GM23338 (cell line): ENCODE results near the gene CARD9. TPM values are rescaled to one million over a fixed set of nuclear protein-coding genes. Genes with fewer than 3 reads are reported as not detected.

Experiments
- ATAC-seq: fragments of 200-7000 bp; cut with Tn5 transposase; 3 replicates; pipeline ENCODE4 v1.9.1; 2020
- DNase-seq: peaks from one replicate; pipeline ENCODE4 v3.0.0-alpha.2; 2015; ENCODE audit warnings: low spot score
- H2AFZ ChIP-seq: fragments of 200-600 bp; sonication (generic); 2 replicates; pipeline ENCODE4 v1.8.0; 2016; ENCODE audit warnings: antibody characterized with exemption, mild to moderate bottlenecking, moderate library complexity
- H3F3A ChIP-seq: fragments of 200-600 bp; sonication (generic); replicated peaks from 2 replicates; pipeline ENCODE4 v1.8.0; 2017; ENCODE audit warnings: antibody characterized with exemption, mixed run types, low read depth
- H3K27ac ChIP-seq: fragments of 200-600 bp; sonication (generic); 2 replicates; pipeline ENCODE4 v1.6.1; 2016; ENCODE audit warnings: low read depth
- H3K27me3 ChIP-seq: fragments of 200-600 bp; sonication (generic); 2 replicates; pipeline ENCODE4 v1.8.0; 2016; ENCODE audit warnings: mild to moderate bottlenecking, mixed run types, moderate library complexity; ENCODE audit not compliant: insufficient read depth
- H3K36me3 ChIP-seq: fragments of 200-600 bp; sonication (generic); 2 replicates; pipeline ENCODE4 v1.8.0; 2016; ENCODE audit warnings: mild to moderate bottlenecking; ENCODE audit not compliant: insufficient read depth
- H3K4me1 ChIP-seq: fragments of 200-600 bp; sonication (generic); 2 replicates; pipeline ENCODE4 v1.8.0; 2016; ENCODE audit warnings: mild to moderate bottlenecking, moderate library complexity; ENCODE audit not compliant: insufficient read depth
- H3K4me2 ChIP-seq: fragments of 200-600 bp; sonication (generic); 2 replicates; pipeline ENCODE4 v1.7.1; 2017; ENCODE audit warnings: mixed run types
- H3K4me3 ChIP-seq: fragments of 200-600 bp; sonication (generic); 2 replicates; pipeline ENCODE4 v1.6.1; 2016; ENCODE audit warnings: mixed run types
- H3K79me2 ChIP-seq: fragments of 200-600 bp; sonication (generic); replicated peaks from 2 replicates; pipeline ENCODE4 v1.8.0; 2017; ENCODE audit warnings: mild to moderate bottlenecking; ENCODE audit not compliant: insufficient read depth
- H3K9me2 ChIP-seq: fragments of 200-600 bp; sonication (generic); 2 replicates; pipeline ENCODE4 v1.8.0; 2017; ENCODE audit not compliant: insufficient read depth
- H4K20me1 ChIP-seq: fragments of 200-600 bp; sonication (generic); replicated peaks from 2 replicates; pipeline ENCODE4 v1.8.0; 2017; ENCODE audit warnings: mild to moderate bottlenecking; ENCODE audit not compliant: insufficient read depth
- H3K27ac Mint-ChIP-seq: 2 replicates; pipeline ENCODE4 v1.8.0; 2020; ENCODE audit warnings: inconsistent platforms, mild to moderate bottlenecking, moderate library complexity, mixed read lengths
- H3K27me3 Mint-ChIP-seq: 3 replicates; pipeline ENCODE4 v1.8.0; 2022; ENCODE audit warnings: low read depth, mild to moderate bottlenecking, moderate library complexity, mixed read lengths, inconsistent platforms; ENCODE audit not compliant: insufficient read depth, poor library complexity
- H3K36me3 Mint-ChIP-seq: 3 replicates; pipeline ENCODE4 v1.8.0; 2021; ENCODE audit warnings: low read depth, mild to moderate bottlenecking, inconsistent platforms, moderate library complexity, mixed read lengths
- H3K4me1 Mint-ChIP-seq: 3 replicates; pipeline ENCODE4 v1.8.0; 2020; ENCODE audit warnings: mild to moderate bottlenecking, inconsistent platforms, mixed read lengths
- H3K4me3 Mint-ChIP-seq: 3 replicates; pipeline ENCODE4 v1.8.0; 2021; ENCODE audit warnings: moderate library complexity, mild to moderate bottlenecking, inconsistent platforms, mixed read lengths
- H3K9me3 Mint-ChIP-seq: 3 replicates; pipeline ENCODE4 v1.8.0; 2020; ENCODE audit warnings: moderate library complexity, mild to moderate bottlenecking, inconsistent platforms, mixed read lengths
- CREB1 ChIP-seq: fragments of 250-450 bp; sonication (Bioruptor Pico); IDR thresholded peaks from 2 replicates; pipeline ENCODE4 v1.5.0; 2020; ENCODE audit warnings: low read depth, mild to moderate bottlenecking, moderate library complexity
- EZH2 ChIP-seq: fragments of 200-600 bp; sonication (generic); IDR thresholded peaks from one replicate; pipeline ENCODE4 v1.8.0; 2017; ENCODE audit warnings: antibody characterized with exemption, mild to moderate bottlenecking, low read depth; ENCODE audit not compliant: unreplicated experiment
- EZH2phosphoT487 ChIP-seq: fragments of 200-600 bp; sonication (generic); IDR thresholded peaks from one replicate; pipeline ENCODE4 v1.8.1; 2018; ENCODE audit warnings: antibody characterized with exemption; ENCODE audit not compliant: unreplicated experiment
- NANOG ChIP-seq: IDR thresholded peaks from 2 replicates; pipeline ENCODE4 v1.6.1; 2016; ENCODE audit warnings: antibody characterized with exemption, borderline replicate concordance
- POLR2AphosphoS5 ChIP-seq: IDR thresholded peaks from 2 replicates; pipeline ENCODE4 v1.6.1; 2016; ENCODE audit warnings: antibody characterized with exemption, low read depth
- ZNF114 ChIP-seq: fragments of 250-450 bp; sonication (Bioruptor Pico); IDR thresholded peaks from 2 replicates; pipeline ENCODE4 v1.5.0; 2020; ENCODE audit warnings: mild to moderate bottlenecking, moderate library complexity
- ZNF331 ChIP-seq: fragments of 250-450 bp; sonication (Bioruptor Pico); IDR thresholded peaks from 2 replicates; pipeline ENCODE4 v1.5.0; 2020; ENCODE audit warnings: low read depth, mild to moderate bottlenecking, moderate library complexity
- polyA plus RNA-seq: library from polyadenylated mRNA; unstranded; fragments of >200 nt; fragmentation: Nextera tagmentation; extraction: Ambion mirVana; gene quantifications from 2 replicates; pipeline ENCODE4 v1.2.1, GENCODE V29; 2016
- total RNA-seq: library from RNA; depleted of rRNA; stranded (reverse); fragments of >200 nt; shearing (Covaris generic); gene quantifications from 2 replicates; pipeline ENCODE4 v1.2.3, GENCODE V29; 2014
- TF ChIP-seq, protein P1 (sequence below): fragments of 250-450 bp; sonication (Bioruptor Pico); IDR thresholded peaks from 2 replicates; pipeline ENCODE4 v1.5.0; 2020; ENCODE audit warnings: mild to moderate bottlenecking, moderate library complexity
- TF ChIP-seq, protein P2 (sequence below), 2 experiments: fragments of 200-600 bp in 1 of 2; sonication (generic) in 1 of 2; conservative IDR thresholded peaks; 2 replicates each; pipeline versions ENCODE4 v1.5.1 to v1.6.1; 2016 to 2017; ENCODE audit warnings: antibody characterized with exemption in 2 of 2, low read depth in 2 of 2, mild to moderate bottlenecking in 2 of 2, moderate library complexity in 1 of 2

CARD9 gene
- total and polyA plus RNA-seq, 2 experiments from 2014 or later = 0.49 to 0.63 TPM

DNA sequence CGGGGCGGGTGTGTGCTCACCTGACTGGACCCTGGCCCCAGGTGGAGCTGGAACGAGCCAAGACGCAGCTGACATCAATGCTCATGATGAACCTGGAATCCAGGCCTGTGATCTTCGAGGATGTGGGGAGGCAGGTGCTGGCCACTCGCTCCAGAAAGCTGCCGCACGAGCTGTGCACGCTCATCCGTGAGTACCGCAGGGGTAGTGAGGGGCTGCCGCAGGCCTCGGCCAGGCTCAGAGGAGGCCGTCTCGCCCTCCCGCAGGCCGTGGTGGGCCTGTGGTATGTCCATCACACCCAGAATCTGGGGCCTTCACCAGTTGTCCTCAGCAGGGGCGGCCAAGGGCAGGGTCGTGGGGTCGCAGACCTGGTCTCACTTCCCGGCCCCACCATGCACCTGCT, 48.3 kb upstream of the CARD9 start:
- Histone ChIP-seq H3K27ac (no peak overlapping the region), H3K27me3 (no peaks in the 10 kb centered on the region), H3K9me2 (no peaks in the 10 kb centered on the region), H3K4me1 (no peaks in the 10 kb centered on the region), H4K20me1 (peaks cover 4% of the 10 kb centered on the region; the same call in 1 of the 2 replicates), H3K79me2 (no peaks in the 10 kb centered on the region), H2AFZ (no peak overlapping the region), H3K4me2 (no peak overlapping the region), H3F3A (0 out of 2 replicates have a peak, but pooled peaks cover 4% of the 10 kb centered on the region), H3K4me3 (no peak overlapping the region), H3K36me3 (peaks cover 9% of the 10 kb centered on the region; the same call in 1 of the 2 replicates)
- H3K27ac Mint-ChIP-seq = no peak overlapping the region
- H3K4me1 Mint-ChIP-seq = no peaks in the 10 kb centered on the region
- ATAC-seq (no peak), DNase-seq (no peak)
- H3K36me3 Mint-ChIP-seq = peaks cover 76% of the 10 kb centered on the region
- H3K9me3 Mint-ChIP-seq = no peaks in the 10 kb centered on the region
- no peak overlapping the region for H3K4me3 Mint-ChIP-seq
- H3K27me3 Mint-ChIP-seq = peaks cover 4% of the 10 kb centered on the region
- TF ChIP-seq, protein P1, sequence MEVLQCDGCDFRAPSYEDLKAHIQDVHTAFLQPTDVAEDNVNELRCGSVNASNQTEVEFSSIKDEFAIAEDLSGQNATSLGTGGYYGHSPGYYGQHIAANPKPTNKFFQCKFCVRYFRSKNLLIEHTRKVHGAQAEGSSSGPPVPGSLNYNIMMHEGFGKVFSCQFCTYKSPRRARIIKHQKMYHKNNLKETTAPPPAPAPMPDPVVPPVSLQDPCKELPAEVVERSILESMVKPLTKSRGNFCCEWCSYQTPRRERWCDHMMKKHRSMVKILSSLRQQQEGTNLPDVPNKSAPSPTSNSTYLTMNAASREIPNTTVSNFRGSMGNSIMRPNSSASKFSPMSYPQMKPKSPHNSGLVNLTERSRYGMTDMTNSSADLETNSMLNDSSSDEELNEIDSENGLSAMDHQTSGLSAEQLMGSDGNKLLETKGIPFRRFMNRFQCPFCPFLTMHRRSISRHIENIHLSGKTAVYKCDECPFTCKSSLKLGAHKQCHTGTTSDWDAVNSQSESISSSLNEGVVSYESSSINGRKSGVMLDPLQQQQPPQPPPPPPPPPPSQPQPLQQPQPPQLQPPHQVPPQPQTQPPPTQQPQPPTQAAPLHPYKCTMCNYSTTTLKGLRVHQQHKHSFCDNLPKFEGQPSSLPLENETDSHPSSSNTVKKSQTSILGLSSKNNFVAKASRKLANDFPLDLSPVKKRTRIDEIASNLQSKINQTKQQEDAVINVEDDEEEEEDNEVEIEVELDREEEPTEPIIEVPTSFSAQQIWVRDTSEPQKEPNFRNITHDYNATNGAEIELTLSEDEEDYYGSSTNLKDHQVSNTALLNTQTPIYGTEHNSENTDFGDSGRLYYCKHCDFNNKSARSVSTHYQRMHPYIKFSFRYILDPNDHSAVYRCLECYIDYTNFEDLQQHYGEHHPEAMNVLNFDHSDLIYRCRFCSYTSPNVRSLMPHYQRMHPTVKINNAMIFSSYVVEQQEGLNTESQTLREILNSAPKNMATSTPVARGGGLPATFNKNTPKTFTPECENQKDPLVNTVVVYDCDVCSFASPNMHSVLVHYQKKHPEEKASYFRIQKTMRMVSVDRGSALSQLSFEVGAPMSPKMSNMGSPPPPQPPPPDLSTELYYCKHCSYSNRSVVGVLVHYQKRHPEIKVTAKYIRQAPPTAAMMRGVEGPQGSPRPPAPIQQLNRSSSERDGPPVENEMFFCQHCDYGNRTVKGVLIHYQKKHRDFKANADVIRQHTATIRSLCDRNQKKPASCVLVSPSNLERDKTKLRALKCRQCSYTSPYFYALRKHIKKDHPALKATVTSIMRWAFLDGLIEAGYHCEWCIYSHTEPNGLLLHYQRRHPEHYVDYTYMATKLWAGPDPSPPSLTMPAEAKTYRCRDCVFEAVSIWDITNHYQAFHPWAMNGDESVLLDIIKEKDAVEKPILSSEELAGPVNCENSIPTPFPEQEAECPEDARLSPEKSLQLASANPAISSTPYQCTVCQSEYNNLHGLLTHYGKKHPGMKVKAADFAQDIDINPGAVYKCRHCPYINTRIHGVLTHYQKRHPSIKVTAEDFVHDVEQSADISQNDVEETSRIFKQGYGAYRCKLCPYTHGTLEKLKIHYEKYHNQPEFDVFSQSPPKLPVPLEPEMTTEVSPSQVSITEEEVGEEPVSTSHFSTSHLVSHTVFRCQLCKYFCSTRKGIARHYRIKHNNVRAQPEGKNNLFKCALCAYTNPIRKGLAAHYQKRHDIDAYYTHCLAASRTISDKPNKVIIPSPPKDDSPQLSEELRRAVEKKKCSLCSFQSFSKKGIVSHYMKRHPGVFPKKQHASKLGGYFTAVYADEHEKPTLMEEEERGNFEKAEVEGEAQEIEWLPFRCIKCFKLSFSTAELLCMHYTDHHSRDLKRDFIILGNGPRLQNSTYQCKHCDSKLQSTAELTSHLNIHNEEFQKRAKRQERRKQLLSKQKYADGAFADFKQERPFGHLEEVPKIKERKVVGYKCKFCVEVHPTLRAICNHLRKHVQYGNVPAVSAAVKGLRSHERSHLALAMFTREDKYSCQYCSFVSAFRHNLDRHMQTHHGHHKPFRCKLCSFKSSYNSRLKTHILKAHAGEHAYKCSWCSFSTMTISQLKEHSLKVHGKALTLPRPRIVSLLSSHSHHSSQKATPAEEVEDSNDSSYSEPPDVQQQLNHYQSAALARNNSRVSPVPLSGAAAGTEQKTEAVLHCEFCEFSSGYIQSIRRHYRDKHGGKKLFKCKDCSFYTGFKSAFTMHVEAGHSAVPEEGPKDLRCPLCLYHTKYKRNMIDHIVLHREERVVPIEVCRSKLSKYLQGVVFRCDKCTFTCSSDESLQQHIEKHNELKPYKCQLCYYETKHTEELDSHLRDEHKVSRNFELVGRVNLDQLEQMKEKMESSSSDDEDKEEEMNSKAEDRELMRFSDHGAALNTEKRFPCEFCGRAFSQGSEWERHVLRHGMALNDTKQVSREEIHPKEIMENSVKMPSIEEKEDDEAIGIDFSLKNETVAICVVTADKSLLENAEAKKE = no peak
- TF ChIP-seq POLR2AphosphoS5 = no peak
- TF ChIP-seq CREB1 = no peak
- TF ChIP-seq ZNF114 = no peak
- no peak for TF ChIP-seq ZNF331 (CRISPR knock-in tag)
- TF ChIP-seq, protein P2, sequence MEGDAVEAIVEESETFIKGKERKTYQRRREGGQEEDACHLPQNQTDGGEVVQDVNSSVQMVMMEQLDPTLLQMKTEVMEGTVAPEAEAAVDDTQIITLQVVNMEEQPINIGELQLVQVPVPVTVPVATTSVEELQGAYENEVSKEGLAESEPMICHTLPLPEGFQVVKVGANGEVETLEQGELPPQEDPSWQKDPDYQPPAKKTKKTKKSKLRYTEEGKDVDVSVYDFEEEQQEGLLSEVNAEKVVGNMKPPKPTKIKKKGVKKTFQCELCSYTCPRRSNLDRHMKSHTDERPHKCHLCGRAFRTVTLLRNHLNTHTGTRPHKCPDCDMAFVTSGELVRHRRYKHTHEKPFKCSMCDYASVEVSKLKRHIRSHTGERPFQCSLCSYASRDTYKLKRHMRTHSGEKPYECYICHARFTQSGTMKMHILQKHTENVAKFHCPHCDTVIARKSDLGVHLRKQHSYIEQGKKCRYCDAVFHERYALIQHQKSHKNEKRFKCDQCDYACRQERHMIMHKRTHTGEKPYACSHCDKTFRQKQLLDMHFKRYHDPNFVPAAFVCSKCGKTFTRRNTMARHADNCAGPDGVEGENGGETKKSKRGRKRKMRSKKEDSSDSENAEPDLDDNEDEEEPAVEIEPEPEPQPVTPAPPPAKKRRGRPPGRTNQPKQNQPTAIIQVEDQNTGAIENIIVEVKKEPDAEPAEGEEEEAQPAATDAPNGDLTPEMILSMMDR (conservative IDR thresholded peaks at IDR 0.05; ENCODE audit: low read depth in 2 of 2) = no peak
- no peak for TF ChIP-seq NANOG
- no peak for TF ChIP-seq EZH2phosphoT487
- TF ChIP-seq EZH2 = no peak
